A549 (cell line): ENCODE measurements around the gene FBN3.
"Not testable (repeated sequence)": the region's sequence is repeated elsewhere in the genome, so short reads cannot be mapped to it uniquely, and the experiment has no call there.

Experiments
- POLR2A ChIP-seq: IDR thresholded peaks from 2 replicates; pipeline ENCODE4 v1.6.1; 2012; ENCODE audit warnings: mild to moderate bottlenecking, low read length
- POLR2AphosphoS2 ChIP-seq: conservative IDR thresholded peaks from 2 replicates; pipeline ENCODE4 v1.6.1; 2012; ENCODE audit warnings: low read length, improper control_type of control experiment, inconsistent platforms
- RNF2 ChIP-seq: fragments of 200-600 bp; sonication (generic); IDR thresholded peaks from 2 replicates; pipeline ENCODE4 v1.6.1; 2016; ENCODE audit warnings: low read depth, mild to moderate bottlenecking, antibody characterized with exemption, moderate library complexity, borderline replicate concordance
- TF ChIP-seq, protein P1 (sequence below): fragments of >200 bp; sonication (Bioruptor Twin); formaldehyde crosslinking; IDR thresholded peaks from 3 replicates; pipeline ENCODE4 v1.5.1; 2016
- TF ChIP-seq, protein P2 (sequence below): fragments of 200-600 bp; sonication (generic); IDR thresholded peaks from 2 replicates; pipeline ENCODE4 v1.6.1; 2016; ENCODE audit warnings: antibody characterized with exemption, mild to moderate bottlenecking, moderate library complexity

DNA sequence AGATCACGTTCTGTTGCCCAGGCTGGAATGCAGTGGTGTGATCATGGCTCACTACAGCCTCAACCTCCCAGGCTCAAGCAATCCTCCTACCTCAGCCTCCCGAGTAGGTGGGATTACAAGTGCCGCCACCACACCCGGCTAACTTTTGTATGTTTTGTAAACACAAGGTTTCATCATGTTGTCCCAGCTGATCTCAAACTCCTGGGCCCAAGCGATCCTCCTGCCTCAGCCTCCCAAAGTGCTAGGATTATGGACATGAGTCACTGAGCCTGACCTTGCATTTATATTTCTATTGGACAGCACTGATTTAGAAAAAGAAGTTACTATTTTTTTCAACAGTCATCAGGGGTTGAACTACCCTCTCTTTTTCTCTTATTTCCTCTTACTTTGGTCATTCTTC is 9.9 kb upstream of the FBN3 start:
- TF ChIP-seq, protein P1, sequence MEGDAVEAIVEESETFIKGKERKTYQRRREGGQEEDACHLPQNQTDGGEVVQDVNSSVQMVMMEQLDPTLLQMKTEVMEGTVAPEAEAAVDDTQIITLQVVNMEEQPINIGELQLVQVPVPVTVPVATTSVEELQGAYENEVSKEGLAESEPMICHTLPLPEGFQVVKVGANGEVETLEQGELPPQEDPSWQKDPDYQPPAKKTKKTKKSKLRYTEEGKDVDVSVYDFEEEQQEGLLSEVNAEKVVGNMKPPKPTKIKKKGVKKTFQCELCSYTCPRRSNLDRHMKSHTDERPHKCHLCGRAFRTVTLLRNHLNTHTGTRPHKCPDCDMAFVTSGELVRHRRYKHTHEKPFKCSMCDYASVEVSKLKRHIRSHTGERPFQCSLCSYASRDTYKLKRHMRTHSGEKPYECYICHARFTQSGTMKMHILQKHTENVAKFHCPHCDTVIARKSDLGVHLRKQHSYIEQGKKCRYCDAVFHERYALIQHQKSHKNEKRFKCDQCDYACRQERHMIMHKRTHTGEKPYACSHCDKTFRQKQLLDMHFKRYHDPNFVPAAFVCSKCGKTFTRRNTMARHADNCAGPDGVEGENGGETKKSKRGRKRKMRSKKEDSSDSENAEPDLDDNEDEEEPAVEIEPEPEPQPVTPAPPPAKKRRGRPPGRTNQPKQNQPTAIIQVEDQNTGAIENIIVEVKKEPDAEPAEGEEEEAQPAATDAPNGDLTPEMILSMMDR = not testable (repeated sequence)
- not testable (repeated sequence) for TF ChIP-seq POLR2AphosphoS2, POLR2A, RNF2
- TF ChIP-seq, protein P2, sequence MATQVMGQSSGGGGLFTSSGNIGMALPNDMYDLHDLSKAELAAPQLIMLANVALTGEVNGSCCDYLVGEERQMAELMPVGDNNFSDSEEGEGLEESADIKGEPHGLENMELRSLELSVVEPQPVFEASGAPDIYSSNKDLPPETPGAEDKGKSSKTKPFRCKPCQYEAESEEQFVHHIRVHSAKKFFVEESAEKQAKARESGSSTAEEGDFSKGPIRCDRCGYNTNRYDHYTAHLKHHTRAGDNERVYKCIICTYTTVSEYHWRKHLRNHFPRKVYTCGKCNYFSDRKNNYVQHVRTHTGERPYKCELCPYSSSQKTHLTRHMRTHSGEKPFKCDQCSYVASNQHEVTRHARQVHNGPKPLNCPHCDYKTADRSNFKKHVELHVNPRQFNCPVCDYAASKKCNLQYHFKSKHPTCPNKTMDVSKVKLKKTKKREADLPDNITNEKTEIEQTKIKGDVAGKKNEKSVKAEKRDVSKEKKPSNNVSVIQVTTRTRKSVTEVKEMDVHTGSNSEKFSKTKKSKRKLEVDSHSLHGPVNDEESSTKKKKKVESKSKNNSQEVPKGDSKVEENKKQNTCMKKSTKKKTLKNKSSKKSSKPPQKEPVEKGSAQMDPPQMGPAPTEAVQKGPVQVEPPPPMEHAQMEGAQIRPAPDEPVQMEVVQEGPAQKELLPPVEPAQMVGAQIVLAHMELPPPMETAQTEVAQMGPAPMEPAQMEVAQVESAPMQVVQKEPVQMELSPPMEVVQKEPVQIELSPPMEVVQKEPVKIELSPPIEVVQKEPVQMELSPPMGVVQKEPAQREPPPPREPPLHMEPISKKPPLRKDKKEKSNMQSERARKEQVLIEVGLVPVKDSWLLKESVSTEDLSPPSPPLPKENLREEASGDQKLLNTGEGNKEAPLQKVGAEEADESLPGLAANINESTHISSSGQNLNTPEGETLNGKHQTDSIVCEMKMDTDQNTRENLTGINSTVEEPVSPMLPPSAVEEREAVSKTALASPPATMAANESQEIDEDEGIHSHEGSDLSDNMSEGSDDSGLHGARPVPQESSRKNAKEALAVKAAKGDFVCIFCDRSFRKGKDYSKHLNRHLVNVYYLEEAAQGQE = not testable (repeated sequence)
